ENCODE results near the gene GMCL2. TPM values are rescaled to one million over a fixed set of nuclear protein-coding genes. Genes with fewer than 3 reads are reported as not detected.
"Not testable (repeated sequence)": the region's sequence is repeated elsewhere in the genome, so short reads cannot be mapped to it uniquely, and the experiment has no call there.

GMCL2 gene
- total RNA-seq, 2 donors from 2014 or later, result 2.8 TPM; not detected in 1

GRCh38 chr5:178198706-178199105, 11.5 kb upstream of the GMCL2 start:
- WGBS, result 82% methylated on average over 11 of the region's 11 CpGs
- no peak for TF ChIP-seq CTCF (IDR thresholded peaks at IDR 0.05)
- TF ChIP-seq POLR2A (IDR thresholded peaks at IDR 0.05), result no peak
- no peak for TF ChIP-seq POLR2AphosphoS5 (IDR thresholded peaks at IDR 0.05)
- H3K4me1 ChIP-seq (replicated peaks), result no peaks in the 10 kb centered on the region

GRCh38 chr5:178198151-178198550, 11.0 kb upstream of the GMCL2 start:
- WGBS, result 85% methylated on average over 11 of the region's 11 CpGs
- DNase-seq (ENCODE audit: low spot score); H3K27ac ChIP-seq; H3K36me3 ChIP-seq; H3K4me1 ChIP-seq (replicated peaks); H3K27me3 ChIP-seq (replicated peaks; ENCODE audit: insufficient read depth); H3K4me3 ChIP-seq; intact Hi-C loops (cut with DNase I); H3K9me3 ChIP-seq: not testable (repeated sequence)

More at GRCh38 chr5:178198706-178199105, 11.5 kb upstream of the GMCL2 start:
- no peaks in the 10 kb centered on the region for H3K27me3 ChIP-seq (replicated peaks; ENCODE audit: insufficient read depth)
- no peak for DNase-seq (ENCODE audit: low spot score)
- H3K27ac ChIP-seq, result no peak overlapping the region
- H3K36me3 ChIP-seq, result no peaks in the 10 kb centered on the region
- no peak overlapping the region for H3K4me3 ChIP-seq
- H3K9me3 ChIP-seq, result no peaks in the 10 kb centered on the region
- intact Hi-C loops (cut with DNase I), result no loop called here

- no peak for DNase-seq (ENCODE audit: low spot score)
- intact Hi-C loops (cut with DNase I), result no loop called here
- Histone ChIP-seq H3K4me3 (no peak overlapping the region), H3K4me1 (replicated peaks) (no peaks in the 10 kb centered on the region), H3K9me3 (no peaks in the 10 kb centered on the region), H3K27me3 (replicated peaks; ENCODE audit: insufficient read depth) (no peaks in the 10 kb centered on the region), H3K36me3 (no peaks in the 10 kb centered on the region), H3K27ac (no peak overlapping the region)
- 78% methylated on average over 8 of the region's 8 CpGs for WGBS
- TF ChIP-seq POLR2AphosphoS5 (IDR thresholded peaks at IDR 0.05) (no peak), POLR2A (IDR thresholded peaks at IDR 0.05) (no peak), CTCF (IDR thresholded peaks at IDR 0.05) (peak in 1 of 4 experiments; percentile 16)
These were observed 9.8 kb upstream of the GMCL2 start for GRCh38 chr5:178196986-178197385.

- no peak for DNase-seq (ENCODE audit: low spot score)
- H3K4me1 ChIP-seq (replicated peaks), result no peaks in the 10 kb centered on the region
- WGBS, result 83% methylated on average over 7 of the region's 7 CpGs
- H3K27ac ChIP-seq, result no peak overlapping the region
- H3K27me3 ChIP-seq (replicated peaks; ENCODE audit: insufficient read depth), result no peaks in the 10 kb centered on the region
- H3K4me3 ChIP-seq, result no peak overlapping the region
- TF ChIP-seq POLR2AphosphoS5 (IDR thresholded peaks at IDR 0.05), result no peak
- H3K9me3 ChIP-seq, result no peaks in the 10 kb centered on the region
- intact Hi-C loops (cut with DNase I), result no loop called here
- H3K36me3 ChIP-seq, result no peaks in the 10 kb centered on the region
These were observed 9.2 kb upstream of the GMCL2 start for GRCh38 chr5:178196281-178196812.

GRCh38 chr5:178194026-178194425, 6.9 kb upstream of the GMCL2 start:
- intact Hi-C loops (cut with DNase I), result no loop called here
- TF ChIP-seq POLR2A (IDR thresholded peaks at IDR 0.05) (no peak), CTCF (IDR thresholded peaks at IDR 0.05) (no peak), POLR2AphosphoS5 (IDR thresholded peaks at IDR 0.05) (no peak)
- Histone ChIP-seq H3K36me3 (no peaks in the 10 kb centered on the region), H3K4me1 (replicated peaks) (no peaks in the 10 kb centered on the region), H3K27me3 (replicated peaks; ENCODE audit: insufficient read depth) (no peaks in the 10 kb centered on the region), H3K27ac (no peak overlapping the region), H3K4me3 (no peak overlapping the region), H3K9me3 (no peaks in the 10 kb centered on the region)
- DNase-seq (ENCODE audit: low spot score), result no peak
- whole genome bisulfite sequencing, result 39% methylated on average over 7 of the region's 7 CpGs

- no peaks in the 10 kb centered on the region for H3K9me3 ChIP-seq
- no peak overlapping the region for H3K27ac ChIP-seq
- no peak overlapping the region for H3K4me3 ChIP-seq
- 83% methylated on average over 8 of the region's 8 CpGs for WGBS
- intact Hi-C loops (cut with DNase I), result no loop called here
- no peaks in the 10 kb centered on the region for H3K4me1 ChIP-seq (replicated peaks)
- no peak for DNase-seq (ENCODE audit: low spot score)
- H3K36me3 ChIP-seq, result no peaks in the 10 kb centered on the region
- no peak for TF ChIP-seq CTCF (IDR thresholded peaks at IDR 0.05)
- no peak for TF ChIP-seq POLR2AphosphoS5 (IDR thresholded peaks at IDR 0.05)
- no peaks in the 10 kb centered on the region for H3K27me3 ChIP-seq (replicated peaks; ENCODE audit: insufficient read depth)
These were observed 6.2 kb upstream of the GMCL2 start for GRCh38 chr5:178193251-178193809.

All from prostate gland (tissue), 2 donors.